A673 (cell line): Measurements from ENCODE around the gene COL3A1.

ENCODE experiments used
- EZH2 ChIP-seq: fragments of 200-600 bp; sonication (generic); IDR thresholded peaks from 2 replicates; pipeline ENCODE4 v1.6.1; 2017; ENCODE audit warnings: borderline replicate concordance, low read depth, mild to moderate bottlenecking, mixed read lengths, antibody characterized with exemption, low read length; ENCODE audit not compliant: poor library complexity, severe bottlenecking
- TF ChIP-seq, protein P1 (sequence below): fragments of 300-800, 200-600 bp; sonication (generic); conservative IDR thresholded peaks from 2 replicates; pipeline ENCODE4 v1.5.1; 2017; ENCODE audit warnings: low read depth, mild to moderate bottlenecking, antibody characterized with exemption, low read length, moderate library complexity, mixed read lengths

DNA sequence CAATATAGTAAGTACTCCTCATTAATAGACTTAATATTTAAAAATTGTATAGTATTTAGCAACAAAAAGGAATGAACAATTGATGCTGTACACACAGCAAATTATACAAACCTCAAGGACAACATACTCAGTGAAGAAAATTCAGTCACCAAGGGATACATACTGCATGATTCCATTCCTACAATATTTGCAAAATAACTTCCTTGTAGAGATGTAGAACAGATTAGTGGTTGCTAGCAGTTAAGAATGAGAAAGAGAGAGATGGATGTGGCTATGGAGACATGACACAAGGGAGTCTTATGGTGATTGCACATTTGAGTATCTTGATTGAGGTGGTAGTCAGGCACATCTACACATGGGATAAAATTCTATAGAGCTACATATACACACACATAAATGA, 26.0 kb downstream of the COL3A1 start:
- TF ChIP-seq, protein P1, sequence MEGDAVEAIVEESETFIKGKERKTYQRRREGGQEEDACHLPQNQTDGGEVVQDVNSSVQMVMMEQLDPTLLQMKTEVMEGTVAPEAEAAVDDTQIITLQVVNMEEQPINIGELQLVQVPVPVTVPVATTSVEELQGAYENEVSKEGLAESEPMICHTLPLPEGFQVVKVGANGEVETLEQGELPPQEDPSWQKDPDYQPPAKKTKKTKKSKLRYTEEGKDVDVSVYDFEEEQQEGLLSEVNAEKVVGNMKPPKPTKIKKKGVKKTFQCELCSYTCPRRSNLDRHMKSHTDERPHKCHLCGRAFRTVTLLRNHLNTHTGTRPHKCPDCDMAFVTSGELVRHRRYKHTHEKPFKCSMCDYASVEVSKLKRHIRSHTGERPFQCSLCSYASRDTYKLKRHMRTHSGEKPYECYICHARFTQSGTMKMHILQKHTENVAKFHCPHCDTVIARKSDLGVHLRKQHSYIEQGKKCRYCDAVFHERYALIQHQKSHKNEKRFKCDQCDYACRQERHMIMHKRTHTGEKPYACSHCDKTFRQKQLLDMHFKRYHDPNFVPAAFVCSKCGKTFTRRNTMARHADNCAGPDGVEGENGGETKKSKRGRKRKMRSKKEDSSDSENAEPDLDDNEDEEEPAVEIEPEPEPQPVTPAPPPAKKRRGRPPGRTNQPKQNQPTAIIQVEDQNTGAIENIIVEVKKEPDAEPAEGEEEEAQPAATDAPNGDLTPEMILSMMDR, result no peak
- no peak for TF ChIP-seq EZH2
